Measurements from ENCODE around the gene PDXP. TPM values are rescaled to one million over a fixed set of nuclear protein-coding genes. Genes with fewer than 3 reads are reported as not detected.

The PDXP gene
- polyA plus RNA-seq, 1 donor from 2014 or later: 108 TPM

Small RNA genes lying within 50 kb of the gene (small RNA-seq; reads per million reads assigned to genes)
- gene RN7SL385P: 0 to 0.03 (median 0) reads per million in 3 experiments

Other genes starting within 250 kb of the PDXP start
- gene ELFN2, start 231.2 kb upstream of the PDXP start, polyA plus RNA-seq: 4.4 and 5.2 TPM in 2 replicates
- gene MFNG, start 172.3 kb upstream of the PDXP start, polyA plus RNA-seq: 0.17 TPM in 1 of 2 replicates, not detected in the other
- 0.36 TPM in 1 of 2 replicates, not detected in the other for gene CARD10, start 139.3 kb upstream of the PDXP start, polyA plus RNA-seq
- gene CDC42EP1, start 98.2 kb upstream of the PDXP start, polyA plus RNA-seq: 0.24 TPM in 1 of 2 replicates, not detected in the other
- gene LGALS2, start 78.6 kb upstream of the PDXP start, polyA plus RNA-seq: not detected in 2 replicates
- gene GGA1, start 49.9 kb upstream of the PDXP start, polyA plus RNA-seq: 57.5 and 62.2 TPM in 2 replicates
- gene SH3BP1, start 19.1 kb upstream of the PDXP start, polyA plus RNA-seq: 0.63 TPM in 1 of 2 replicates, not detected in the other
- not detected in 2 replicates for gene LGALS1, start 16.9 kb downstream of the PDXP start, polyA plus RNA-seq
- gene NOL12, start 27.6 kb downstream of the PDXP start, polyA plus RNA-seq: 77.5 and 90.0 TPM in 2 replicates
- 9.2 and 16.2 TPM in 2 replicates for gene TRIOBP, start 38.3 kb downstream of the PDXP start, polyA plus RNA-seq
- 12.2 and 13.0 TPM in 2 replicates for gene GCAT, start 149.2 kb downstream of the PDXP start, polyA plus RNA-seq
- gene GALR3, start 164.7 kb downstream of the PDXP start, polyA plus RNA-seq: 0.73 TPM in 1 of 2 replicates, not detected in the other
- gene ANKRD54, start 185.6 kb downstream of the PDXP start, polyA plus RNA-seq: 92.4 and 127 TPM in 2 replicates
- 352 and 396 TPM in 2 replicates for gene EIF3L, start 190.7 kb downstream of the PDXP start, polyA plus RNA-seq
- gene MICALL1, start 247.6 kb downstream of the PDXP start, polyA plus RNA-seq: 11.4 and 13.0 TPM in 2 replicates

Measured in neural cell (in vitro differentiated cells).